ENCODE measurements around the gene MINDY4.

Gene MINDY4

GRCh38 chr7:30926313-30926712 lies 155.1 kb downstream of the MINDY4 start:
- TF ChIP-seq REST (IDR thresholded peaks at IDR 0.05; ENCODE audit: low read depth) (no peak), YY1 (IDR thresholded peaks at IDR 0.05; ENCODE audit: low read depth) (no peak), NFIC (IDR thresholded peaks at IDR 0.05) (no peak)

- TF ChIP-seq ZBTB7A (IDR thresholded peaks at IDR 0.05; ENCODE audit: low read depth) (no peak), USF1 (IDR thresholded peaks at IDR 0.05) (no peak), CREB1 (IDR thresholded peaks at IDR 0.05; ENCODE audit: low read depth) (no peak), TAF1 (IDR thresholded peaks at IDR 0.05; ENCODE audit: low read depth) (no peak), RAD21 (IDR thresholded peaks at IDR 0.05; ENCODE audit: low read depth) (no peak), REST (IDR thresholded peaks at IDR 0.05; ENCODE audit: low read depth) (no peak), EGR1 (IDR thresholded peaks at IDR 0.05) (no peak), CEBPB (IDR thresholded peaks at IDR 0.05) (no peak), FOXM1 (IDR thresholded peaks at IDR 0.05; ENCODE audit: borderline replicate concordance, low read depth) (no peak), TCF12 (IDR thresholded peaks at IDR 0.05; ENCODE audit: low read depth) (no peak), YY1 (IDR thresholded peaks at IDR 0.05; ENCODE audit: low read depth) (no peak), TEAD4 (IDR thresholded peaks at IDR 0.05) (no peak), MAX (IDR thresholded peaks at IDR 0.05) (no peak), EP300 (IDR thresholded peaks at IDR 0.05; ENCODE audit: borderline replicate concordance) (no peak), NFIC (IDR thresholded peaks at IDR 0.05) (no peak)
Measured at GRCh38 chr7:30927040-30927439, 155.8 kb downstream of the MINDY4 start.

- TF ChIP-seq CREB1 (IDR thresholded peaks at IDR 0.05; ENCODE audit: low read depth): no peak
- no peak for TF ChIP-seq CEBPB (IDR thresholded peaks at IDR 0.05)
- TF ChIP-seq EGR1 (IDR thresholded peaks at IDR 0.05): no peak
- TF ChIP-seq USF1 (IDR thresholded peaks at IDR 0.05): no peak
- no peak for TF ChIP-seq TEAD4 (IDR thresholded peaks at IDR 0.05)
- no peak for TF ChIP-seq MAX (IDR thresholded peaks at IDR 0.05)
- no peak for TF ChIP-seq EP300 (IDR thresholded peaks at IDR 0.05; ENCODE audit: borderline replicate concordance)
- no peak for TF ChIP-seq RAD21 (IDR thresholded peaks at IDR 0.05; ENCODE audit: low read depth)
- no peak for TF ChIP-seq FOXM1 (IDR thresholded peaks at IDR 0.05; ENCODE audit: borderline replicate concordance, low read depth)
- no peak for TF ChIP-seq ZBTB7A (IDR thresholded peaks at IDR 0.05; ENCODE audit: low read depth)
- TF ChIP-seq TAF1 (IDR thresholded peaks at IDR 0.05; ENCODE audit: low read depth): no peak
- TF ChIP-seq NFIC (IDR thresholded peaks at IDR 0.05): no peak
- TF ChIP-seq REST (IDR thresholded peaks at IDR 0.05; ENCODE audit: low read depth): no peak
- no peak for TF ChIP-seq YY1 (IDR thresholded peaks at IDR 0.05; ENCODE audit: low read depth)
- TF ChIP-seq TCF12 (IDR thresholded peaks at IDR 0.05; ENCODE audit: low read depth): no peak
Measured at GRCh38 chr7:30927559-30927958, 156.3 kb downstream of the MINDY4 start.

GRCh38 chr7:30928254-30928872 lies 157.1 kb downstream of the MINDY4 start:
- TF ChIP-seq CEBPB (IDR thresholded peaks at IDR 0.05) (no peak), EGR1 (IDR thresholded peaks at IDR 0.05) (no peak), TAF1 (IDR thresholded peaks at IDR 0.05; ENCODE audit: low read depth) (no peak), USF1 (IDR thresholded peaks at IDR 0.05) (no peak), FOXM1 (IDR thresholded peaks at IDR 0.05; ENCODE audit: borderline replicate concordance, low read depth) (no peak)
